LNCAP (cell line): ENCODE measurements around the gene NTRK3.
A peak's percentile ranks its signal among the peaks of the same experiment; 100 is the strongest.

Source experiments
- CTCF ChIP-seq: fragments of 450-650 bp; IDR thresholded peaks from 2 replicates; pipeline ENCODE4 v1.5.1; 2017; ENCODE audit warnings: mild to moderate bottlenecking

The NTRK3 gene

GRCh38 chr15:88038261-88038660 is 218.3 kb downstream of the NTRK3 start:
- TF ChIP-seq CTCF = no peak

GRCh38 chr15:88036154-88036839 is 220.2 kb downstream of the NTRK3 start:
- no peak for TF ChIP-seq CTCF

- TF ChIP-seq CTCF = no peak
Measured at GRCh38 chr15:88035381-88035780, 221.2 kb downstream of the NTRK3 start.

GRCh38 chr15:88032787-88033186 is 223.8 kb downstream of the NTRK3 start:
- TF ChIP-seq CTCF = no peak

- no peak for TF ChIP-seq CTCF
Measured at GRCh38 chr15:88031461-88031860, 225.1 kb downstream of the NTRK3 start.

- no peak for TF ChIP-seq CTCF
Measured at GRCh38 chr15:88029696-88030095, 226.8 kb downstream of the NTRK3 start.

GRCh38 chr15:88028024-88028423 is 228.5 kb downstream of the NTRK3 start:
- 0 out of 2 replicates have a peak, but pooled peaks have one; percentile 10 for TF ChIP-seq CTCF

GRCh38 chr15:88023914-88024313 is 232.6 kb downstream of the NTRK3 start:
- no peak for TF ChIP-seq CTCF
